HG03460 (cell line): ENCODE results near the gene NR1D2.
"Not testable (repeated sequence)": the region's sequence is repeated elsewhere in the genome, so short reads cannot be mapped to it uniquely, and the experiment has no call there.

Experiments used
- ATAC-seq: cut with Tn5 transposase; IDR thresholded peaks from one replicate; pipeline ENCODE4 v1.9.1; 2021; ENCODE audit not compliant: unreplicated experiment

NR1D2 gene

DNA sequence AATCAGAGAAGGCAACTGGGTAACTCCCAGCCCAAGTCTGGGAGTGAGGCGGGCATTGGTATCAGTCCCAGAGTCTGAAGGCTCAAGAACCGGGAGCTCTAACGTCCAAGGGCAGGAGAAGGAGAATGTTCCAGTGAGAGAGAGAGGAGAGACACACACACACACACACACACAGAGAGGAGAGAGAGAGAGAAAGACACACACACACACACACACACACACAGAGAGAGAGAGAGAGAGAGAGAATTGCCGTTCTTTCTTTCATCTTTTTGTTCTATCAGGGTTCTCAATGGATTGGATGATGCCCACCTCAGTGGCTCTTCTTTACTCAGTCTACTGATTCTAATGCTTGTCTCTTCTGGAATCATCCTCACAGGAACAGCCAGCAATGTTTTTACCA lies 57.0 kb downstream of the NR1D2 start:
- no peak for ATAC-seq

DNA sequence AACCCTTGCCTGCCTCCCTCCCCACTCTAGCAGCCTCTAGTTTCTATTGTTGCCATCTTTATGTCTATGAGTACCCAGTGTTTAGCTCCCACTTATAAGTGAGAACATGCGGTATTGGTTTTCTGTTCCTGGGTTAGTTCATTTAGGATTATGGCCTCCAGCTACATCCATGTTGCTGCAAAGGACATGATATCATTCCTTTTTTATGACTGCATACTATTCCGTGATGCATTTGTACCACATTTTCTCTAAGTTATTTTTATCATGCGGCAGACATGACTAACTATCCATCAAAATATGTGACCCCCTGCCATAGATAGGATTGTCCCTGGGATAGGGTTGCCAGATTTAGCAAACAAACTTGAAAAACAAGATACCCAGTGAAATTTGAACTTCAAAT lies 58.4 kb downstream of the NR1D2 start:
- ATAC-seq = no peak

DNA sequence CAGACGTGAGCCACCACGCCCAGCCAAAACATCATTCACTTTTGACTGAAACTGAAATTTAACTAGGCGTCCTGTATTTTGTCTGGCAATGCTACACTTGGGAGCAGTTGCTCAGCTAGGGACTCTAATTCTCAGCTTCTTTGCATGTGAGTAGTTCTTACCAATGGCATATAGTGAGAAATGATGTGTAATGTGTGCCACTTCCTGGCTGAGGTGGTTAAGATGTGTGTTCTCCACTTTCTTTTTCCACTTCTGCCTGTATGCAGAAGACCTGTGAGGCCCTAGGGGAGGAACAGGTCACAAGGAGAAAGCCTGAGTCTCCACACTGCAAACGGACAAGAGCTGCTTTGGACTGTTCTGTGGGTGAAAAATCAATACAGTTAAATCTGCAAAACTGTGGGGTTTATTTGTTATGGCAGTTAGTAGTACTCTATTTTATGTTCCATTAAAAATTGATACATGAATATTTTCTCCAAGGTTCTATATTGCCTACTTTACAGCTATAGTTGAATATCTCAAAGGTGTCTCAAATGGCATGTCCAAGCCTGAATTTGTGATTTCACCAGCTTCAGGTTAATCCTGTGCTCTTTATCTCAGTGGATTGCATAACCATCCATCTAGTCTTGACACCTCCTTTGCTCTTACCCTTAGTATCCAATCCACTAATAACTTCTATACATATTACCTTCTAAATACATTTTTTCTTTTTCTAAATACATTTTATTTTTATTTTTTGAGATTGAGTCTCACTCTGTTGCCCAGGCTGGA lies 59.3 kb downstream of the NR1D2 start:
- peak; percentile 84 for ATAC-seq

DNA sequence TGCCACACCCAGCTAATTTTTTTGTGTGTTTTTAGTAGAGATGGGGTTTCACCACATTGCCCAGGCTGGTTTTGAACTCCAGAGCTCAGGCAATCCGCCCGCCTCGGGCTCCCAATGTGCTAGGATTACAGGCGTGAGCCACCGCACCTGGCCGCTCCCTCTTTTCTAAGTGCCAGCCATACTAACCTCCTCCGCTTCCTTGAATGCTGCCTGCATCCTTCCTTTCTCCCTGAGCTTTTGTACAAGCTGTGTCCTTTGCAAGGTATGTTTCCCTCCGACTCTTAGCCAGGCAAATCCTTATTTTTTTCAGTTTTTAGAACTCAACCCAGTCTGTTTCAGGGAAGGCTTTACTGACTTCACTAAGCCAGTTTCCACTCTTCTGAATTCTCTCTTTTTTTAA lies 60.6 kb downstream of the NR1D2 start:
- ATAC-seq = no peak

DNA sequence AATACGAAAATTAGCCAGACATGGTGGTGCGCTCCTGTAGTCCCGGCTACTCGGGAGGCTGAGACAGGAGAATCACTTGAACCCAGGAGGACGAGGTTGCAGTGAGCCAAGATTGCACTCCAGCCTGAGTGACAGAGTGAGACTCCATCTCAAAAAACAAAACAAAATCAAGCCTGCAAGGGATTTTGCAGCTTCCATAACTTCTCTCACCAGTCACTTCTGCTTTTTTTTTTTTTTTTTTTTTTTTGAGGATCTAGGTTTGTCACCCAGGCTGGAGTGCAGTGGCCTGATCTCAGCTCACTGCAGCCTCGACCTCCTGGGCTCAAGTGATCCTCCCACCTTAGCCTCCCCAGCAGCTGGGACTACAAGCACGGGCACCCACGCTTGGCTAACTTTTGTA lies 65.7 kb downstream of the NR1D2 start:
- ATAC-seq = not testable (repeated sequence)

DNA sequence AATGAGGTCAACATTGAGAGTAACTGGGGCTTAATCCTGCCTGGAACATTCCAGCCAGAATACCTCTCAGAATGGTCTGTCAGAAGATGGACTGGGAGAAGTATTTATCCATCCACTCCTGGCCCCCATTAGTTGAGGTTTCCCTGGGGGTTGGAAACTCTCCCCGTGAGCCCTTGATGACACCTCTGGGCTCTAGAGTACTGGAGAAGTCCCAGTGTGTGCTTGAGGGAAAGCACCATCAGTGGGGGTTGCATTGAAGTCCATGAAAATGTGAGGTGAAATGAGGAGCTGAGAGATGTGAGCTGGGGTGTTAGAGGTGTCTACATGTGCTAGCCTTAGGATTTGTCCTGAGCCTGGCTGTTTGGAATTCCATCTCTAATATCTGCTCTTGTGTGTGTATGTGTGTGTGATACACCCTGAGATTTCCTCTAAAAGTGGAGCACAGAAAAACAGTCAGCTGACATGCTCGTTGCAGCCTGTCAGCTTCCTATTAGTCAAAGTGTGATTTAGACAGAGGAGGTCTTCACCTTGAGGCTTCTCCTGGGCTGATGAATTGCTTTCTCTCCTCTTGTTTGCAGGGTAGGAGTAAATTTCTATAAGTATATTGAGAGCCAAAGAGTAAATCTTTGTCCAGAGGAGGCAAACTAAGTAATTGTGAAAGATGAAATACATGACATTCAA lies 67.6 kb downstream of the NR1D2 start:
- ATAC-seq = no peak

DNA sequence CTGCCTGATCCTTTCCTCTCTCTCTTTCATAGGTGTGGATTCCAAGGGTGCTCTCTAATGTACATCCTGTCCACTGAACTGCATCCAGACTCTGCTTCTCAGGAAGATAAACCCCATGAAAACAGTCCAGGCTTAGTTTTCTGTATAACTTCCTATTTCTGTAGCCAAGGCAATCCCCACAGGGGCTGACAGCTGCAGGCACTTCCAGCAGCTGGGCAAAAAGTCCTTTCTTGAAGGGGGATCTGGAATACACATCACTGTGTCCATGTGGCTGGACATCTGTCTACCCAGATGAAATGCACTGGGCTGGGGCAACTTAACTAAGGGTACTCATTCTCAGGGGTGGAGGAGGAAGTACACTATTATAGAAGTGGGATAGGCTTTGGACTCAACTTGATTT lies 72.2 kb downstream of the NR1D2 start:
- no peak for ATAC-seq

DNA sequence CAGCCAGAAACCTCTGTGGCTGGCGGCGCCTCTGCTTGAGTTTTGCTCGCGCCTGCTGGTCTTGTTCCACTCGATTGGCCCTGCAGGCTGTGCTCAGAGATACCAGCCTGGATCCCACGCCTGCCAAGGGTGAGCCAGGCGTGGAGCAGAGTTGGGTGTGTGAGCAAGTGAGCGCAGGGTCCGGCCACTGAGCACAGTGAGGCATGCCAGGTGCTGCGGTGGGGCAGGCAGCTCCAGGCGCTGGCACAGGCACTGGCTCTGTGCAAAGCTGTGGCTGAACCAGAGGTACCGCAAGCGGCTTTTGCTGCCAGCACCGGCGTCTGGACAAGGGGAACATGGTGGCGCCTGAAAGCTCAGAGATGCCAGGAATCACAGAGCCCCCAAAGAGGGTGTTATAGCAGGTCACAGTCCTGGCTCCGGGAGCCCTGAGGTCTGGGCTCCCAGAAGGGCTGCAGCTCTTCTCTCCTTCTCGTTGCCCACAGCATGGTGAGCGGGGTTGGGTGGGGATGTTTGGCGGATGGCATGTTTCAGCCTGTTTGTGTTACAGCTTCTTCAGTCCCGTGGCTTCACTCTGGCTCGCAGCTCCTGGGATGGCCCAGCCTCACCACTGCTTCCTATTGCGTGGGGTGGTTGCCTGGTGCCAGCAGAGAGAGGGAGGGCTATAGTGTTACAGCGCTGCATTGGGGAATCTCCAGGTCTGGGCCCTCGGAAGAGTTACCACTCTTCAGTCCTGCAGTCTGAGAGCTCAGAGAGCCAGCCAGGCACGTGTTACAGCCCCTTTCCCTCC lies 73.9 kb downstream of the NR1D2 start:
- no peak for ATAC-seq

DNA sequence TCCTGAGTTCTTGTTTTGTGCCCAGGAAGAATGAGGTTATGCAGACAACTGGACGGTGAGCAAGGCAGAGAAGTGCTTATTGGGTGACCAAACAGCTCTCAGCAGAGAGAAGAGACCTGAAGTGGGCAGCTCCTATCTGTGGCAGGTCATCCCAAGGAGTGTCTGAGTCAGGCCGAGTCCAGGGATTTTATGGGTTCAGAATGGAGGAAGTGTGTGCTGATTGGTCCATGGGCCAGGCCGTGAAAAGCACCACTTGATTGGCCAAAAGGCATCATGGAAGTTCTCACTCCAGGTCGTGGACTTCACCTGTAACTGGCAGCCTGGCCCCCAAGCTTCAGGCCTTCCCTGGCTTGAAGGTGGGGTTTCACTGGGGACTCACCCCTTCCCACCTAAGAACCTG lies 74.5 kb downstream of the NR1D2 start:
- ATAC-seq = no peak

DNA sequence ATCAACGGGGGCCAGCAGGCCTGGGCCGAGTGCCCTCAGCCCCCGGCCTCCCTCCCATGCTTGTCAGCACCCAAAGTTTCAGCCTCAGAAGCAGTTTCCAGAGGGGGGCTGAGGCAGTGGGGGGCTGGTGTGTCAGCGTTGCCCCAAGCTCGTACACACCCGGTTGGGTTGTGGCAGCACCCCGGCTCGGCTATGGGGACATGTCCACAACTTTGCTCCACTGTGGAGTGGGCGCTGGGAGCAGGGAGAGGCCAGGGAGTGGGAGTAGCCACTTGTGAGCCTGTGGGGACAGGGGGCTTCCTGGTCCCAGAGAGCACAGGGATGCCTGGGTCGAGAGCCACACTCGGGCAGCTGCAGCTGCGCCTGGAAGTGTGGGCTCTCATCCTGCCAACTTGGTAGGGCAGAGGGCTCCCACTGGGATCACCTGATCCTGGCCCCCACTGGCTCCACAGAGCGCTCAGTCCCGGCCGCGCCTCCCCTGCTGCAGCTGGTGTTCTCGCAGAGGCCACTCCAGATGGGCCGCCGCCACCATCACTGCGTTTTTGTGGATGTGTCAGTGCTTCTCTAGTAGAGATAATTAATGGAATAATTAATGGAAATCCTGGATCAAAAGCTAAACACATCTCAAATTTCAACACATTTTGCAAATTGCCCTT lies 75.1 kb downstream of the NR1D2 start:
- no peak for ATAC-seq

DNA sequence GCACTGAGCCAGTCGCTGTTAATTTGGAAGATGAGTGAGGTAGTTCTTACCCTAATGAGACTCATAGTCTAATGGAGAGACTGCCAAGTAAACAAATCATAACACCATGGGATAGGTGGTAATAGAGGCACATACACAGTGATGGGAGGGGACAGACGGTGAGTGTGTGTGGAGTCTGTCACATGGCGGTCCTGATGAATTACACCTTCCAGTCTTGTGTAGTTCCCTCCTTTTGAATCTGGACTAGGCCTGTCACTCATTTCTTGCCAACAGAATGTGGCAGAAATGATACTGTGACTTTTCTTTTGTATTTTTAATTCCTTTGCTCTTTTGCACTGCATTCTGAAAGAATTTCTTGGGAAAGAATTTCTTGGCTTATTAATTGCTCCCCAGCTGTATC lies 78.1 kb downstream of the NR1D2 start:
- ATAC-seq = no peak

DNA sequence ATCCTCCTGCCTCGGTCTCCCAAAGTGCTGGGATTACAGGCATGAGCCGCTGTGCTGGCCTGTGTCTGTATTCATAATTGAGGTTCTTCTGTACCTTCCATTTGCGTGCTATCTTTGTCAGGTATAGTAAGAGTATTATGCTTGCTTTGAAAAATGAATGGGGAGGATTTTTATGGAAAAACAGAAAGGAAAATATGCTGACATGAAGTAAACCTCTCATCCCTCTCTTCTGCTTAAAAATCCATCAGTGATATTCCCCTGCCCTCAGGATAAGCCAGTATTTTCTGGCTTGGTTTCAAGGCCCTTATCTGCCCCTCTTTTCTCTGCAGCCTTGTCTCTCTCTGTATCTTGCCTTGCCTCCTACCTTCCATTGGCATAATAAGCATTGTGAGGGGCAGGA lies 80.7 kb downstream of the NR1D2 start:
- no peak for ATAC-seq

DNA sequence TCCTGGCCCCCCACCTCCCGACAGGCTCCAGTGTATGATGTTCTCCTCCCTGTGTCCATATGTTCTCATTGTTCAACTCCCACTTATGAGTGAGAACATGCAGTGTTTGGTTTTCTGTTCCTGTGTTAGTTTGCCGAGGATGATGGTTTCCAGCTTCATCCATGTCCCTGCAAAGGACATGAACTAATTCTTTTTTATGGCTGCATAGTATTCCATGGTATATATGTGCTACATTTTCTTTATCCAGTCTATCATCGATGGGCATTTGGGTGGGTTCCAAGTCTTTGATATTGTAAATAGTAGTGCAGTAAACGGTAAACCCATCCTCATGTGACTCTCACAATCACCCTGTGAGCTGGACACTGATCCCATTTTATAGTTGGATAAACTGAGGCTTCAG lies 81.6 kb downstream of the NR1D2 start:
- not testable (repeated sequence) for ATAC-seq

DNA sequence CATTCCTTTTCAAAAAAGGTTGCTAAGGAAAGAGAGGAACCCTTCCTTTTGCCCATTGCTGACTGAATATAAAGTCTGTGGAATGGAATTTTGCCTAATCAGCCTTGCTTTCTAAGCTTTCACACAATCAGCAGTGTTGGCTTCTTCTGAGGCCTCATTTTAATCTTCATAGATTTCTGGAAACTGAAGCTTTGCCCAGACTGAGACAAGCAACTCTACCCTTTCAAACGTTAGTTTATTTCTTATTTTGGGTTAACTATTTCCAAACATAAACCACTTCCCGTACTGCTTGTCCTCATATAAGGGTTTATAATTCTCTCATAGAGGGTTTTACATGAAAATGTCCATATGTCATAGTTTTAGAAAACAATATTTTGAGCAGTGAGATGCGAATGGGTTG lies 82.9 kb downstream of the NR1D2 start:
- ATAC-seq = no peak
